ENCODE measurements around the gene DRAM2.
A peak's percentile ranks its signal among the peaks of the same experiment; 100 is the strongest.

DRAM2 gene

GRCh38 chr1:111145542-111145941 is 5.6 kb upstream of the DRAM2 start:
- H3K4me3 ChIP-seq (ENCODE audit: low read length), result no peak overlapping the region
- no peak for TF ChIP-seq CTCF (conservative IDR thresholded peaks at IDR 0.05; ENCODE audit: low read length)
- no peak for DNase-seq (ENCODE audit: low read depth)

GRCh38 chr1:111142356-111142975 is 2.6 kb upstream of the DRAM2 start:
- H3K4me3 ChIP-seq (ENCODE audit: low read length), result no peak overlapping the region
- no peak for DNase-seq (ENCODE audit: low read depth)
- no peak for TF ChIP-seq CTCF (conservative IDR thresholded peaks at IDR 0.05; ENCODE audit: low read length)

- H3K4me3 ChIP-seq (ENCODE audit: low read length), result peak overlapping the region; percentile 87
- TF ChIP-seq CTCF (conservative IDR thresholded peaks at IDR 0.05; ENCODE audit: low read length), result no peak
- no peak for DNase-seq (ENCODE audit: low read depth)
Measured at GRCh38 chr1:111141245-111142220, 1.6 kb upstream of the DRAM2 start.

- H3K4me3 ChIP-seq (ENCODE audit: low read length), result peak overlapping the region; percentile 87
- peak; percentile 76 for DNase-seq (ENCODE audit: low read depth)
- TF ChIP-seq CTCF (conservative IDR thresholded peaks at IDR 0.05; ENCODE audit: low read length), result no peak
Measured at GRCh38 chr1:111140680-111140967, 731 bp upstream of the DRAM2 start.

GRCh38 chr1:111139324-111139955 is 453 bp downstream of the DRAM2 start:
- H3K4me3 ChIP-seq (ENCODE audit: low read length), result peak overlapping the region; percentile 87
- peak; percentile 44 for DNase-seq (ENCODE audit: low read depth)
- no peak for TF ChIP-seq CTCF (conservative IDR thresholded peaks at IDR 0.05; ENCODE audit: low read length)

GRCh38 chr1:111133866-111134265 is 6.0 kb downstream of the DRAM2 start:
- no peak for TF ChIP-seq CTCF (conservative IDR thresholded peaks at IDR 0.05; ENCODE audit: low read length)
- no peak for DNase-seq (ENCODE audit: low read depth)
- H3K4me3 ChIP-seq (ENCODE audit: low read length), result no peak overlapping the region
